Stimulated activated CD4-positive, alpha-beta T cell treated with anti-CD3 and anti-CD28 coated beads, Interleukin-4, amount 100 ng/mL, for 1 hour (primary cell): ENCODE results near the gene OVCH2.
"Not testable (repeated sequence)": the region's sequence is repeated elsewhere in the genome, so short reads cannot be mapped to it uniquely, and the experiment has no call there.

Experiments
- DNase-seq: peaks from one replicate; pipeline ENCODE4 v3.0.0-alpha.2; 2020

The OVCH2 gene, protein sequence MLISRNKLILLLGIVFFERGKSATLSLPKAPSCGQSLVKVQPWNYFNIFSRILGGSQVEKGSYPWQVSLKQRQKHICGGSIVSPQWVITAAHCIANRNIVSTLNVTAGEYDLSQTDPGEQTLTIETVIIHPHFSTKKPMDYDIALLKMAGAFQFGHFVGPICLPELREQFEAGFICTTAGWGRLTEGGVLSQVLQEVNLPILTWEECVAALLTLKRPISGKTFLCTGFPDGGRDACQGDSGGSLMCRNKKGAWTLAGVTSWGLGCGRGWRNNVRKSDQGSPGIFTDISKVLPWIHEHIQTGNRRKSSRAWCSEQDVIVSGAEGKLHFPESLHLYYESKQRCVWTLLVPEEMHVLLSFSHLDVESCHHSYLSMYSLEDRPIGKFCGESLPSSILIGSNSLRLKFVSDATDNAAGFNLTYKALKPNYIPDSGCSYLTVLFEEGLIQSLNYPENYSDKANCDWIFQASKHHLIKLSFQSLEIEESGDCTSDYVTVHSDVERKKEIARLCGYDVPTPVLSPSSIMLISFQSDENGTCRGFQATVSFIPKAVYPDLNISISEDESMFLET

DNA sequence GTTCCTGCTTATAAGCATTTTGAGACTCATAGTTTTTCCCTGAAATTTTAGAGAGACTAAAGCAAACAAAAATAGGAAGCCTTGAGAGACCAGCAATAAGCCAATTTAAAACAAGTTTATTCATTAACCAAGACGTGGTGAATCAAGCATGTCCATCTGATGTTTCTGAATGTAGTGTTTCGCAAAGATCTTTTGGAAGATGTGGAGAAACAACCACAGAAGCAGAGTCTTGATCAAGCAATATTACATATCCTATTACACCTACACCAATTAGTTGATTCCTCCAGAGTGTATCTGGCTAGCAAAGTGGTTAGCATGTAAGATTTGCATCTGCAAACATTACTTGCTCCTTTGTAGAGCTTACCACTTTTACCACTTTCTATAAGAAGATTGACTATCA, at the start of gene OVCH2:
OVCH2 (minus strand) TSS at position 101 of the 400 bp plus-strand sequence; CDS start at position 18, 83 bp downstream.
- no peak for DNase-seq

DNA sequence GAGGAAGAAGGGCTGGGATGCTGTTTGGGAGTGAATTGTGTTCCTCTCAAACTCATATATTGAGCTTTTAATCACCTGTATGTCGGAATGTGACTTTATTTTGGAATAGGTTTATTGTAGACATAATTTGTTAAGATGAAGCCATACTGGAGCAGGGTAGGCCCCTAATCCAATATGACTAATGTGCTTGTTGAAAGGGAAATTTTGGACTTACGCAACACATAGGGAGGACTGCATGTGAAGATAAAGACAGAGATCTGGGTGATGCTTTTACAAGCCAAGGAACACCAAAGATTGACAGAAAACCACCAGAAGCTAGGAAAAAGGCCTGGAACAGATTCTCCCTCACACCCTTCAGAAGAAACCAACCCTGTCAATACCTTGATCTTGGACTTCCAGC, 43.2 kb upstream of the OVCH2 start:
- DNase-seq, result no peak

DNA sequence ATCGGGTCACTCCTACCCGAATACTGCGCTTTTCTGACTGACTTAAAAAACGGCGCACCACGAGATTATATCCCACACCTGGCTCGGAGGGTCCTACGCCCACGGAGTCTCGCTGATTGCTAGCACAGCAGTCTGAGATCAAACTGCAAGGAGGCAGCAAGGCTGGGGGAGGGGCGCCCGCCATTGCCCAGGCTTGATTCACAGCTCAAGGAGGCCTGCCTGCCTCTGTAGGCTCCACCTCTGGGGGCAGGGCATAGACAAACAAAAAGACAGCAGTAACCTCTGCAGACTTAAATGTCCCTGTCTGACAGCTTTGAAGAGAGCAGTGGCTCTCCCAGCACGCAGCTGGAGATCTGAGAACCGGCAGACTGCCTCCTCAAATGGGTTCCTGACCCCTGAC, 28.5 kb upstream of the OVCH2 start:
- DNase-seq, result not testable (repeated sequence)

DNA sequence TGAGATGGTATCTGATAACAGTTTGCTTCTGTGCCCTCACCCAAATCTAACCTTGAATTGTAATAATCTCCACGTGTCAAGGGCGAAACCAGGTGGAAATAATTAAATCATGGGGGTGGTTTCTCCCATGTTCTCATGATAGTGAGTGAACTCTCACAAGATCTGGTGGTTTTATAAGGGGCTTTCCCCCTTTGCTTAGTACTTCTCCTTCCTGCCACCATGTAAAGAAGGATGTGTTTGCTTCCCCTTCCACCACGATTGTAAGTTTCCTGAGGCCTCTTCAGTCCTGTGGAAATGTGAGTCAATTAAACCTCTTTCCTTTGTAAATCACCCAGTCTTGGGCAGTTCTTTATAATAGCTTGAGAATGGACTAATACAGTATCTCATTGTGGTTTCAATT, 8.5 kb upstream of the OVCH2 start:
- no peak for DNase-seq

DNA sequence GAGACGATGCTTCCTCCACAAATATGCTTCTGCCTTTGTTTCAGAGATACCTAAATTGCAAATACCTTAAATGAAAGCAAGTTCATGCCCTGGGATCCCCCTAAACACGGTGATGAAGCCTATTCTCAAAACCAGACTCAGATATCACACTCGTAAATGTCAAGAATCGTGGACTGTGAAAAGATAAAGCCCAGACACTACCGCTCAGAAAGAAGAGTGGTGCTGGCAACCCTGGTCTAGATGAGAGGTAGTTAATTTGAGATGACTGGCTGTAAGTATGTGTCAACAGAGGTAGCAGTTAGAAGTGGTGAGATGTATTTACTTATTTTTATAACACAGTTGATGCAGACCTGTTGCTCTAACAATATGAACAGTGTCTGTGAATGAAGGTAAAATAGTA, 2.5 kb downstream of the OVCH2 start:
- DNase-seq, result no peak

DNA sequence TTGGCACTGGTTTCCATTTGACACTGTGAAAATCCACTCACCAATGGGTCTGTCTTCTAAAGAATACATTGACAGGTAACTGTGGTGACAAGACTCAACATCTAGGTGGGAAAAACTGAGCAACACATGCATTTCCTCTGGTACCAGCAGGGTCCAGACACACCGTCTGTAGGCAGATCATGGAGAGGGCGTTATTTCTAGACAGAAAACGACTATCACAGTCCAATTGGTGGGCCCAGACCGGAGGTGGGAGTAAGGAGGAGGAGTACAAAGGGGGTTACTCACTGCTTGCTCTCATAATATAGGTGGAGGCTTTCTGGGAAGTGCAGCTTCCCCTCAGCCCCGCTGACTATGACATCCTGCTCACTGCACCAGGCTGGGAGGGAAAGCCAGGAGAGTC, 9.9 kb downstream of the OVCH2 start:
- no peak for DNase-seq

DNA sequence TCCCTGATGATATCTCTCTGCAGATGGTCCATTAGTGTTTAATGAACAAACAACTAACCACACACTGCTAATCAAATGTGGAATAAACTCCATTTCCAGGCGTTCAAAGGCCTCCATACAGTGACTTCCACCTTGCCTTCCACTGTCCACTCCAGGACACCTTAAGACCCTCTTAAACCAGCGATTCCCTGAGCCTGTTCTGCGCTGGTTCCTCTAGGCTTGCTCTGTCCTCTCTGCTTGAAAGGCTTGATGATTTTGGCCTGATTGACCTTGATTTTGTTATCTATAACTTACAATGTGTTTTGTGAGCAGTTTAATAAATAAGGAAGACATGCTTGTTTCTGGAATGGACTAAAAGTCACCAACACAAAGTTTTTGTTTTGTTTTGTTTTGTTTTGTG, 12.0 kb downstream of the OVCH2 start:
- DNase-seq, result no peak

DNA sequence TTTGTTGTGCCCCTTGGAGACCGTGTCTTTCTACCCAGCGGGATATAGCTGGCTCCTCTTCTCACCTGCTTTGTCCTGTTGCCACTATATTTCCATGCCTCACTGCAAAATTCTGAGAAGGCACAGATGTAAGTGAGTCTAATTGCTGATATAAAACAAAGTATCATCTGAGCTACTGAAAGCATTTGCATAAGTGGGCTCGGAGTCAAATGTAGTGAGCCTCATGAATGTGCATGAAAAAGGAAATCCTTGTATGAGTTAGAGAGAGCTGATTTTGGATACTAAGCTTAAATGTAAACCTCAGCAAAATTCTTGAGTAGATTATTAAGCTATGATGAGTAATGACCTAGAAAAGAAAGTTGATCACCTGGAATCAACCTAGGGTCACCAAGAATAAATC, 13.9 kb downstream of the OVCH2 start:
- no peak for DNase-seq

DNA sequence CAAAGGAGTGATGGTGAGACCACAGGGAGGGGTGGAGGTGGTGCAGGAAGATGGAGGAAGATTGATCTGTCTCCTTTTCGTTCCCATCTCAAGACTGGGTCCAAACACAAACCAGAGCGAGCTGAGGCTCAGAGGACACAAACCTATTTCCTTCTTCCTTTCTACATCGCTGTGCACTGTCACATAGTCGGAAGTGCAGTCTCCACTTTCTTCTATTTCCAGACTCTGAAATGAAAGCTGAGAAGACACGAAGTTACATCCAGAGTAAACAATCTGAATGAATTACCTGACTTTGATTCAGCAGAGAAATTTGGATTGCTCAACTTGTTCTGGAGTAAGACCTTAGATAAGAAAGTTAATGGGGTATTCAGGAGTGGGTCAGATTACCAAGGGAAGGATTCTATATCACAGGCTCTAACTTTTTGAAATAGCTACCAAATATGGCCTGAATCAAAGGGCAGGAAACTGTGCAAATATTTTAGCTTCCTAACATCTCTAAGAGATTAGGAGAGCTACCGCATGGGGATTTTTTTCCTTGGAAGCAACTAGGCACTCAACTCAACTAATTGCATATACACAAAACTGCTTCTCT, 14.4 kb downstream of the OVCH2 start:
- no peak for DNase-seq

DNA sequence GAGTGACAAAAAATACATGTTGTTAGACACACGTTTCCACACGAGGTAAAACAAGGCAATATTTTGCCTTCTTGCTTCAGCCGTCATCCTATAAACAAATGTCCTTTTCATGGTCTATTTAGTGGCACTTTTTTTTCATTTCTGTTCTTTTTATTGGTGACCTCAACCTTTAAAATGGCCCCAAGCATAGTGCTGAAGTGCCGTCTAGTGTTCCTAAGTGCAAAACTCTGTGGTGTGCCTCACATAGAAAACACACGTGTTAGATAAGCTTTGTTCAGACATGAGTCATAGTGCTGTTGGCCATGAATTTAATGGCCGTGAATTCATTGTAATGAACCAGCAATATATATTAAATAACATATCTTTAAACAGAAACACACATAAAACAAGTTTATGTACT, 15.6 kb downstream of the OVCH2 start:
- no peak for DNase-seq

DNA sequence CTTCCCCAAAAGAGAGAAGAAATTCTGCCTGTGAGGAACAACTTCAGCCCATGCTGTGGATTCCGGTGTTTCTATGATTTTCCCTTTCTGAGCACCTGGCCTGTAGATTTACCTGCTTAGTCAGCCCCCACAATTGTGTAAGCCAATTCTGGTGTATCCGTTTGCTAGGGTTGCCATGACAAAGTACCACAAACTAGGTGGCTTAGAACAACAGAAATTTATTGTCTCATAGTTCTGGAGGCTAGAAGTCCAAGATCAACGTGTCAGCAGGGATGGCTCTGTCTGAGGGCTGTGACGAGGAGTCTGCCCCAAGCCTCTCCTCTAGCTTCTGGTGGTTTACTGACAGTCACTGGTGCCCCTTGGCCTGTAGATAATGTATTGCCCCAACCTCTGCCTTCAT, 17.0 kb downstream of the OVCH2 start:
- no peak for DNase-seq

DNA sequence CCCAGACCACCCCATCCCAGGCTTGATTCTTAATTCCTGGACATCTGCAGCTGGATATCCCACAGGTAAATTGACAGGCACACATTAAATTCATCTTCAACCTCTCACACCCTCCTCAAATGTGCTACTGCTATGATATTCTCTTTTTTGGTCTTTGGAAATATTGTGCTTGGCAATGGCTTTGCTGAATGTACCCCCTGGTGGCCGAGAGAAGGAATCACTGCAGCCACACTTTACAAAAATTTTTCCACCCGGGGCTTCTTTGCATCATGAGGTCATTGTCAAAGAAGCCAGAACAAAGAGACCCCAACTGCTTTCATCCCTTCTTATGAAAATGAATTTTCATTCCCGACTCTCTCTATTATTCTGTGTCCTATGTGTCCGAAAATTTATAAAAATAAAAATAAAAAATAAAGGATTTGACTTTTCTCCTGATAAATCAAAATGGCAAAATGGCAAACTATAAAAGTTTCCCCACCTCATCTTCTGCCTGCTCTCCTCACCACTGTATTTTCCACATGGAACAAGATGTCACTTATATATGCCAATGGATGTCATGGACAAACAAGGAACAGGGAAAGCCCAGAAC, 17.9 kb downstream of the OVCH2 start:
- no peak for DNase-seq

DNA sequence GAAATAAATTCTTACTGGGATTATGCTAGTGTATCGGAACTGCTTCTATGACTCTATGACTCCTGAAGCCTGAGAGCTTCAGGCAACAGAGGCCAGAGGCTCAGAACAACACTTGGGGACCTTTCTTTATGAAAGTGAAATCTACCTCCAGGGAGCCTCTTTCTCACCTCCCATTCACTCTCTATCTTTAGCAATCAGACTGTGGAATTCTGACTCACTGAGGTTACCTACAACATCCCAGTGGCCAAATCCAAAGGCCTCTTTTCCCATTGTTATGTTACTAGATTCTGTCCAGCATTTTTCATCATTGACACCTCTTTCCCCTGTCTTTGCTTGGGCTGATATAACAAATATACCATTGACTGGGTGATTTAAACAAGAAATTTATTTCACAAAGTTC, 18.9 kb downstream of the OVCH2 start:
- no peak for DNase-seq

DNA sequence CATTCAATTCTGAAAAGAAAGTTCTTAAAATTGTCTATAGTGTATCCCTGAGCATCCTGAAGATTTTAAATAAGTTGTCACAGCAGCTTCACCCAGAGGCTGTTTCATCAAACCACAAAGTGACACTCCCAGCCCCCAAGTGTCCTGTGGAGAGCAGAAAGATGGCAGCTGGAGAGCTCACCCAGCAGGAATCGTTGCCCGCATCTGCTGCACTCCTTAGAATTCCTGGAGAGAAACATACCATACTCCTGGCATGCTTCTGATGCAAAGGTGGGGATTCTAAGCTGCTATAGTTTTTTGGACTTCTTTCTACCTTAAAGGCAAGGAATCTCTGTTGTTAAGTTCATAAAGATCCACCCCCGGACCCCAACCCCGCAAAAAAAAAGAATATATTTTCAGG, 19.5 kb downstream of the OVCH2 start:
- no peak for DNase-seq

DNA sequence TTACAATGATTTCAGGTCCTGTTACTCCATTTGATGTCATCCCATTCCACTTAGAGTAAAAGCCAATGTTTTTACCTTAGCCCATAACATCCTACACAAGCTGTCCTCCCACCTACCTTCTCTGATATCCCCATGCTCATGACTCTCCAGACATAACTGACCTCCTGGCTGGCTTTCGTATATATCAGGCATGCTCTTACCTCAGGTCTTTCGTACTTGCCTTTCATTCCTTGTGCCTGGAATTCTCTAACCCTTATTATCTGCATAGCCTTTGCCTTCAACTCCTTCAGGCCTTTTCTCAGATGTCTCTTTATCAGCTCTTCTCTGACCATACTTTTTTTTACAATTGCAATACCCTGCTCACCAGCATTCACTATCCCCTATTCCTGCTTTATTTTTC, 22.7 kb downstream of the OVCH2 start:
- DNase-seq, result no peak

DNA sequence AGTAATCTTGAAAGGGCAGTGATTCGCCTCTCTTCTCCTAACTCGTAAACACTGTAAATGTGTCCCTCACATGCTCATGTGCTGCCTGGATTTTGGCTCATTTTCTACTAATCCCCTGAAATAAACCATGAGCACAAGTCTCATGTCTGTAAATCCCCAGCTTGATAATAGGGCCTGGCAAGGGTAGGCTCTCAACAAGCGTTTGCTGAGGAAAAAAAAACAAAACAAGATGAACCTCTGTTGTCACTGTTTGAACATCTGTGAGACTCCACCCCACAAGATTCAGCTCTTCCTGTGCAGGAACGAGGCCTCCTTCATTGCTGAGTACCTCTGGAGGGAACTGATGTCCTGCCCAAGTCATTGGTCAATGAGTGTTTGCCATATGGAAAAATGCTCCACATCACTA, 28.5 kb downstream of the OVCH2 start:
- no peak for DNase-seq

DNA sequence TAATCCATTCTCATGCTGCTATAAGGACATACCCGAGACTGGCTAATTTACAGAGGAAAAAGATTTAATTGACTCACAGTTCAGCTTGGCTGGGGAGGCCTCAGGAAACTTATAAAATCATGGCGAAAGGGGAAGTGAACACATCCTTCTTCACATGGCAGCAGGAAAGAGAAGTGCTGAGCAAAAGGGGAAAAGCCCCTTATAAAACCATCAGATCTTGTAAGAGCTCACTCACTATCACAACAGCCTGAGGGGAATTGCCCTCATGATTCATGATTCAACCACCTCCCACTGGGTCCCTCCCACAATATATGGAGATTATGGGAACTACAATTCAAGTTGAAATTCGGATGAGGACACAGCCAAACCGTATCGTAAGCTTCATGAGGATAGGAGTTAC, 29.2 kb downstream of the OVCH2 start:
- DNase-seq, result no peak

DNA sequence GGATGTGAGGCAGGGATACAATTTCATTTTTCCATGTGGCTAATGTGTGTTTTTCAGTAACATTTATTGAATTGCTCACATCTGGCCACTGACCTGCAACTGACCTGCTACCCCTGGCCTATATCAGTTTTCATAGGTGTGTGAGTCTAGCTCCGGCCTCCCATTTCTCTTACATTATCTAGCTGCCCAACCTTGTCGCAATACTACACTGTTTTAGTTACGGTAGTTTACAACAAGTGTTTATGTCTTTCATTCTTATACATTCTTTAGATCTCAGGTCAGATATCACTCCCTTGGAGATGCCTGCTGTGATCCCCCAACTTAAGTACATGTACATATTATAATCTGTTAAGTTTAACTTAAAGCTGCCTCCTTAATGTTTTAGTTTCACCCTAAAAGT, 30.6 kb downstream of the OVCH2 start:
- DNase-seq, result no peak

DNA sequence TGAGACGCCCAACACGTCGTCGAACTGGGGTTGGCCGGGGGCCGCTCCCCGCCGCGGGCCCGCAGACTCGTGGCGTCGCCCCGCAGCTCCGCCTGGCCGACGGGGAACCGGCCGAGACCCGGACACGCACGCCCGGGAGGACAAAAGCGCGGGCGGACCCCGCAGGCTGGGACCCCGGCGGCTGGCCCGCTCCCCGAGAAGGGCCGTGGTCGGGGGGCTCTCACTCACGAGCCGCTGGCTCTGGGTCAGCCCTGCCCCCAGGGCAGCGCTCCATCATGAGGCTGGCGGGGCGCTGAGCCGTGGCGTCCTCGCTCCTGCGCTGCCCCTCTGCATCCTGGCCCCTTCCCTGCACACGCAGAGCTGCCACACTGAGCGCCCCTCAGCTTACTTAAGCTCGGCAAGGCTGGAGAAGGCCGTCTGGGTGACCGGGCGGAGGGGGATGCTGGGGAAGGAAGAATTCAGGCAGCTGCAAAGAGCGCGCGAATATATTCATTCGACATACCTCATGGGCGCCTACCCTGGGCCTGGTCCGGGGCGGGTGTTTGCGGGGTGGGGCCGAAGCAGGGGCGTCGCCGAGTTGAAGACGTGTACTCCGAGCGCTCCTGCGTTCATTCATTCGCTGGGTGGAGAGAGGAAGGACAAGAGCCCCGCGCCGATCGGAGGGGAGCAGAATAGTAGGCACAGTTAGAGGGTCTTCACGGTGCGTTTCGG, 32.4 kb downstream of the OVCH2 start:
- peak; percentile 12 for DNase-seq

DNA sequence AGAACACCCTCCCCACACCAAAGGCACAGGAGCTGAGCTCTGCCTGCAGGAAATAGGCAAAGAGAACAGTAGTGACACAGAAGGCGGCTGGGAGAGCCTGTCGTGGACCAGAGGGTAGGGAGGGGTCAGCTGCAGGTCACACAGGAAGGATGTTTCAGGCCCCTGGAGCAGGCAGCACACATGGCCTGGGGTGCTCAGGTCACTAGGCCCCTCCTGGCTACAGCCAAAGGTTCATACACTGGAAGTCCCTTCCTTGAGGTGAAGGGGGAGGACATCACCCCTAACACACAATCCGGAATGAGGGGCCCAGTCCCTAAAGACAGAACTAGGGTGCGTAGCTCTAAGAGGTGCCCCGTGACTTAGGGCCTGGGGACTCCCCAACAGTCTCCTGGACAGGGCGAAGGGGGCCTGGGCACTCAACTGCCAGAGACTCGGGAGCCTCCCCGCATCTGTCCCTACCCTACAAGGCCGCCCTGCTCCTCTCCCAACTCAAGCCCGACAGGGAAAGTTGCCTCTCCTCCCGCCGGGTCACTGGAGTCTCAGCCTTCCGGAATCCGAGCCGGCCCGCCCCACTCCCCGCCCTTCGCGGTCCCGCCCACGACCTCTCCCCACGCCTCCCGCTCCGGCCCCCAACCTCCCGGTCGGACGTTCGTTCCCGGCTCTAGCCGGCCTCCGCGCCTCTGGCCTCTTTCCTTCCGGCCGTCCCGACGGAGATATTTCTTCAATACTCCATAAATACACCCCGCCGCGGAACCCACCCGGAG, 33.1 kb downstream of the OVCH2 start, which contains the start of gene CYB5R2:
CYB5R2 (minus strand) TSS at position 541 of the 764 bp plus-strand sequence. CDS start 675 bp downstream, outside the sequence.
- DNase-seq, result no peak

DNA sequence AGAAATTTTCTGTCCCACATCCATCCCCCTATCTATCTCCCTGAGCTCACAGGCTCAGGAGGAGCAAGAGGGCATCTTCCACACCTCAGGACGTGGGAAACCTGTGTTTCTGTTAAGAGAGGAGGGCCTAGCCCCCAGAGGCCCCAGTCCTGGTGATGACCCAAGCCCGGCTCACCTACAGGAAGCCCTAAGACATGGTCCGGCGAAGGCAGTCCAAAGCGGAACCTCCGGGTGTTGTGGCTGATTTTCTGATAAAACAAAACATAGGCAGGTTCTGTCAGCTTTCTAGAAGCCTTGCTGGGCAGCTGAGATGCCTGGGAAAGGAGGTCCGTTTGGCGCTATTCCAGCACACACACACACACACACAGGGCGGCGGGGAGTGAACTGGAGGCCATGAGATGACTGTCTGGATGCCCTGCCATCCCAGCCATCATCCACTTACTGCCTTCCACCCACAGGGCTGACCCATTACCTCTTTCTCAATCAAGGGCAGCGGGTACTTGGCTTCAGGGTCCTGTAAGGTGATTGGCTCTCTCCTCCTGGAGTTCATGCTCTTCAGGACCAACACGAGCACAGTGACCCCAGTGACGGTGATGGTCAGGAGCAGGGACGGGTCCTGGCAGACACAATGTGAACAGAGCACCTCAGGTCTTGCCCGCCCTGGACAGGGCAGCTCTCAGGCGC, 33.9 kb downstream of the OVCH2 start:
- DNase-seq, result no peak
